ENCODE results near the gene NEK10.
A peak's percentile ranks its signal among the peaks of the same experiment; 100 is the strongest.

The NEK10 gene

DNA sequence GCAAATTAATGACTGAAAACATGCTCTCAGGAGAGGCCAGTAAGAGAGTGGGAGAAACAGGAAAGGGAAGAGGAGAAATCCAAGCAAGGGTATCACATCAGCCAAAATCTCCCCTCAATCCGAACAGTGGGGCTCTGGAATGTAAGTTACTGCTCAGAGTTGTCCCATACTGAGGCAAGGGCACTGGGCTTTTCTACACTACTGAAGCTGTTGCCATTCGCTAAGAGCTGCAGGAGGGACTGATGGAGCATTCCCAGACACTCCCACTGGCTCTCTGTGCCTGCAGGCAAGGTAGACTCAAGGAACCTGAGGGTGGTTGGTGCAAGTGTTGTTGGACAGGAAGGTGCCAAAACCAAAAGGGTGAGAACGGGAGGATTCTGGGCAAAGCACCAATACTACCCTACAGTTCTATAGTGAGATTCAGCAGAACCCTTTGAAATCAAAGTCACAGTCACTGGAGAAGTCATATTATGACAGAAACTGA lies 46.1 kb downstream of the NEK10 start:
- H3K27ac ChIP-seq: no peak overlapping the region
- TF ChIP-seq, protein P1, sequence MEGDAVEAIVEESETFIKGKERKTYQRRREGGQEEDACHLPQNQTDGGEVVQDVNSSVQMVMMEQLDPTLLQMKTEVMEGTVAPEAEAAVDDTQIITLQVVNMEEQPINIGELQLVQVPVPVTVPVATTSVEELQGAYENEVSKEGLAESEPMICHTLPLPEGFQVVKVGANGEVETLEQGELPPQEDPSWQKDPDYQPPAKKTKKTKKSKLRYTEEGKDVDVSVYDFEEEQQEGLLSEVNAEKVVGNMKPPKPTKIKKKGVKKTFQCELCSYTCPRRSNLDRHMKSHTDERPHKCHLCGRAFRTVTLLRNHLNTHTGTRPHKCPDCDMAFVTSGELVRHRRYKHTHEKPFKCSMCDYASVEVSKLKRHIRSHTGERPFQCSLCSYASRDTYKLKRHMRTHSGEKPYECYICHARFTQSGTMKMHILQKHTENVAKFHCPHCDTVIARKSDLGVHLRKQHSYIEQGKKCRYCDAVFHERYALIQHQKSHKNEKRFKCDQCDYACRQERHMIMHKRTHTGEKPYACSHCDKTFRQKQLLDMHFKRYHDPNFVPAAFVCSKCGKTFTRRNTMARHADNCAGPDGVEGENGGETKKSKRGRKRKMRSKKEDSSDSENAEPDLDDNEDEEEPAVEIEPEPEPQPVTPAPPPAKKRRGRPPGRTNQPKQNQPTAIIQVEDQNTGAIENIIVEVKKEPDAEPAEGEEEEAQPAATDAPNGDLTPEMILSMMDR (conservative IDR thresholded peaks at IDR 0.05): no peak
- TF ChIP-seq ZFX (IDR thresholded peaks at IDR 0.05): no peak

DNA sequence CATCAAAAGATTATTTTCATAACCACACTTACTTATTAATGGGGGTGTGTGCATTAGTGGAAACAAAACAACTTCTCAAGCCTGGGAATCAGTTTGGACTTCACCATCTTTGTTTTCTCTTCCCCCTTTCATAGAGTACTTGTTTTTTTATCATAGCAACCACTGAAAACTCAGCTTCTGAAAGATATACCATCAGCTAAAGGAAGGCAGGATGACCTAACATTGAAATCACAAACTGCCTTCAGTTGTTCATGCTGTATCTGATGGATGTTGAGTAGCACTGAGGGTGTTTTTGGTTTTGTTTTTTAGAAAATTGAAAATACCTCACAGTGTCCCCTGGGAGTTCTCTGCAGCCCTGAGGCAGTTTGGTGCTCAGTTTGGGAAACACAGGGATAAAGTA lies 46.5 kb downstream of the NEK10 start:
- H3K27ac ChIP-seq: no peak overlapping the region
- TF ChIP-seq ZFX (IDR thresholded peaks at IDR 0.05): no peak
- TF ChIP-seq, protein P1 (conservative IDR thresholded peaks at IDR 0.05): no peak

DNA sequence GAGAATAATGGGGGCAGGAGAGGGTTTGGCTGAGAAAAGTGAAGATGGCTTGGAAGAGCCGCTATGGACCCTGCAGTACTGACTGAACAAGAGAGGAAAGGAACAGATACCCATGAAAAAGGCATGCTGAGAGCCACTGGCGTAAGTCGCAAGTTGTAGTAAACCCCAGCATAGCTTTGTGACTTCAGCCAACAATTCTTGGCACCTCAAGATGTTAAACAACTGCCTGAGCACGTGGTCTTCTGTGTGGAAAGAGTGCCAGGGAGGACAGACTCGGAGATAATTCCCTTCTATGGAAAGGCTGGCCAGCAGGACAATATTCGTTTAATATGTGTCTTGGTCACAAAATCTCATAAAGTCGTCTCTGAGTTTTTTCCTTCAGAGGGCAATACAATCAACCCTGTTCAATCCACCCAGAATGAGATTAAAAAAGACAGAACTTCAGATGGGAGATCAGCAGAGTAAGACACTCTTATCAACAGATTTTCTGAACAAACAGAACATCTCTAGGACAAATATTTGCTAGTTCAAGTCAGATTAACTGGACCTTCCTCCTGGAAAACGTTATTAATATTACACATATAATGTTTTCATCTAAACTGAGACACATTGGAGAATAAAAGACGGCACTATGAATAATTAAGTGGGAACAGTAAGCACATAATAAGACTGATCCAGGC lies 49.2 kb downstream of the NEK10 start:
- TF ChIP-seq, protein P1 (conservative IDR thresholded peaks at IDR 0.05): no peak
- no peak for TF ChIP-seq ZFX (IDR thresholded peaks at IDR 0.05)
- H3K27ac ChIP-seq: peak overlapping the region; percentile 66; the same call in 1 of the 2 replicates

DNA sequence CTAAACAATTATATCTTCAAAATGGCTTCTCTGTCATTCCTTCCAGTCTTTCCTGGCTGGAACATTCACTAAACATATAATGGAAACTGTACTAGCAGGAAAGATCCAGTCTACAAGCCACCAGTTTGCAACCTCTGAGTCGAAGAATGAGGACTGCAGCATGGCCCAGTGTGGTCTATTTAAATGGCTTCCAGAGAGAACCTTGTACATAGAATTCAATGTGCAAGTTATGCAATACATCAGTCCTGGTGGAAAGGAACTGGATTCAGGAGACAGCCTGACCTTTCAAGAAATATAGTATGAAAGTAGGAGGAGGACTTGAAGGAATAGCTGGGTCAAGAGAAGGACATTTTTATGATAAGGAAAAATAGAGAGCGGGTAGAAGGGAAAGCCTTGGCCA lies 49.9 kb downstream of the NEK10 start:
- H3K27ac ChIP-seq: peak overlapping the region; percentile 66; the same call in 1 of the 2 replicates
- no peak for TF ChIP-seq ZFX (IDR thresholded peaks at IDR 0.05)
- TF ChIP-seq, protein P1 (conservative IDR thresholded peaks at IDR 0.05): no peak

DNA sequence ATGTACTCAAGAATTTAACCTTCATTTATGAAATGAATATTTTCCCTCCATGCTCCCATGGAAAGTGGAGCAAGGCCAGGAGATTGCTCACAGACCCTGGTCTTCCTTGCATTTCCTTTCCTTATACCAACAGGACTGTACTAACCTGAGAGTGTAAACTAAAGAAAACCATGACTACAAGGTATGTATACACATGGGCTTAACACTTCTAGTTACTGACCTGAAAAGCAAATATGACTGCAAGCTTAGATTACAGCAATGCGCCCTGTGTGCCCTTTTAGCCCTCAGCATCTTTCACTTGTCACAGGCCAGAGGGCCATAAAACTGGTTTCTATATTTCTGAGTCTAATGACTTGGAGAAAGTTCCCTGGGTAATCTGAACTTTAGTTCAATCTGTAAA lies 52.1 kb downstream of the NEK10 start:
- TF ChIP-seq ZFX (IDR thresholded peaks at IDR 0.05): no peak
- TF ChIP-seq, protein P1 (conservative IDR thresholded peaks at IDR 0.05): no peak
- H3K27ac ChIP-seq: no peak overlapping the region

DNA sequence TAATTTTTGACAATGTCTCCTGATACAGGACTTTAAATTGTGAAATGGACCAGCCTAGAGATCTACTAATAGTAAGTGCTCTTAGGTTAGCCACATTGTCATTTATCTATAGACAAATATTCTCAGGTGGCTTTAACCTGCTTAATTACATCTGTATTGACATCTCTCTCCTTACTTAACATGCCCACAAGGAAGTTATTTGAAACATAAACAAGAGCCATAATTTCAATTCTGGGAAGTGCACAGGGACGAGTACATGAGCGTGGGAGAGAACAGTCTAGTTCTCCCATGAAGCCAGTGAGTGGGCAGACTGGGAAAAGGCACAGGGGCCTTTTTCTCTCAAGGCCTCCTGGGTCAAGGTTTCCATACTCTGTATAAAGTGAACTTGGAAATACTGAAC lies 54.2 kb downstream of the NEK10 start:
- H3K27ac ChIP-seq: no peak overlapping the region
- TF ChIP-seq ZFX (IDR thresholded peaks at IDR 0.05): no peak
- TF ChIP-seq, protein P1 (conservative IDR thresholded peaks at IDR 0.05): no peak

DNA sequence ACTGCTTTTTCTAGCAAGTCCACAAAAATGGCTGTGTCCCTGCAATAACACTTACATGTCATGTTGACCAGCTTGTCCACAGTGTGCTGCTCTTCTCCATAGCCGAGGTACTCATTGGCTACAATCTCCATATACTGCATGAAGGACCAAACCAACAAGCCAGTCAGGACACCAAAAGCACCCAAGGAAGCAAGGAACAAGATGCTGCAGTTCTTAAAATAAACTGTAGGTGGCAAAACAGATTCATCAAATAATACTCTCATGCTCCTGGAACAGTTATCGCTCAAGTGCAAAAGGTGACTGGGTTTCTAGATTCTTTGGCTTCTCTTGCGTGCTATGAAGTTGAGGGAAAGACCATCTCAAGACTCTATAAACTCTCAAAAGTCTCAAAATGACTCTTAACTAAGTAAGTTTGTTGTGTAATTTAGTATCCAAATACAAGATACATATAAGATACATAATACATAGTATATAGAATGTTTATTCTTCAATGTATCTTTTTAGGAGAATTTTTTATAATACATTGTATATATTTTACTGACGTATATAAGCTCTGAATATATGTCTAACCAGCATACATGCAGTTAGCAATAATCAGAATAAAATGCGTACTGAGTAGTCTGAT lies 57.0 kb downstream of the NEK10 start:
- TF ChIP-seq, protein P1 (conservative IDR thresholded peaks at IDR 0.05): peak; percentile 79
- no peak for TF ChIP-seq ZFX (IDR thresholded peaks at IDR 0.05)
- H3K27ac ChIP-seq: no peak overlapping the region

Measured in C4-2B (cell line).